SK-N-SH (cell line): Measurements from ENCODE around the gene OR10G8. TPM values are rescaled to one million over a fixed set of nuclear protein-coding genes. Genes with fewer than 3 reads are reported as not detected.
A peak's percentile ranks its signal among the peaks of the same experiment; 100 is the strongest.

Experiments used
- CTCF ChIA-PET: fragments of 300-600, 350-600 bp; formaldehyde crosslinking; extraction: SDS; loops from one replicate; lab custom pipeline; 2021; lab: Yijun Ruan, JAX
- POLR2A ChIA-PET: fragments of 350-600 bp; sonication (Branson Sonifier 250); formaldehyde crosslinking; extraction: SDS; loops from one replicate; lab custom pipeline; 2020; ENCODE audit warnings: antibody characterized with exemption, inconsistent platforms; lab: Yijun Ruan, JAX
- DNase-seq: peaks from one replicate; pipeline ENCODE4 v3.0.0; 2012
- H2AFZ ChIP-seq: fragments of 200-600 bp; sonication (generic); 2 replicates; pipeline ENCODE4 v1.8.1; 2016; ENCODE audit warnings: antibody characterized with exemption, mild to moderate bottlenecking, low read depth
- H3F3A ChIP-seq: fragments of 200-600 bp; sonication (generic); replicated peaks from 2 replicates; pipeline ENCODE3; 2016; ENCODE audit warnings: antibody characterized with exemption, mild to moderate bottlenecking; ENCODE audit not compliant: insufficient read depth
- H3K27ac ChIP-seq, 2 experiments: fragments of 200-500 bp in 1 of 2; fragments of 200-600 bp in 1 of 2; sonication (Bioruptor generic) in 1 of 2; sonication (generic), shearing (Covaris generic) in 1 of 2; 2 replicates each; pipeline versions ENCODE4 v1.5.1 to v1.6.1; 2014 to 2016; ENCODE audit warnings: low read depth in 2 of 2, inconsistent platforms in 1 of 2, low read length in 1 of 2, mild to moderate bottlenecking in 1 of 2, mixed read lengths in 1 of 2
- H3K27me3 ChIP-seq: fragments of 200-600 bp; sonication (generic), shearing (Covaris generic); 2 replicates; pipeline ENCODE4 v1.6.1; 2016; ENCODE audit warnings: mixed run types; ENCODE audit not compliant: insufficient read depth
- H3K36me3 ChIP-seq, 2 experiments: fragments of 200-500 bp in 1 of 2; fragments of 200-600 bp in 1 of 2; sonication (Bioruptor generic) in 1 of 2; sonication (generic) in 1 of 2; replicated peaks in 1 of 2; 2 replicates each; pipeline versions ENCODE3 to v1.5.1; 2014 to 2016; ENCODE audit warnings: low read length in 1 of 2, mild to moderate bottlenecking in 1 of 2; ENCODE audit not compliant: insufficient read depth in 2 of 2, control insufficient read depth in 1 of 2
- H3K4me1 ChIP-seq, 2 experiments: fragments of 200-500 bp in 1 of 2; fragments of 200-600 bp in 1 of 2; sonication (Bioruptor generic) in 1 of 2; sonication (generic), shearing (Covaris generic) in 1 of 2; 2 replicates each; pipeline versions ENCODE4 v1.5.1 to v1.6.1; 2014 to 2016; ENCODE audit warnings: low read depth in 1 of 2, low read length in 1 of 2, mixed run types in 1 of 2; ENCODE audit not compliant: insufficient read depth in 2 of 2, control insufficient read depth in 1 of 2
- H3K4me2 ChIP-seq: fragments of 200-600 bp; sonication (generic), shearing (Covaris generic); 2 replicates; pipeline ENCODE4 v1.6.1; 2017; ENCODE audit warnings: mixed run types
- H3K4me3 ChIP-seq, 2 experiments: fragments of 200-500 bp in 1 of 2; fragments of 200-600 bp in 1 of 2; sonication (Bioruptor generic) in 1 of 2; sonication (generic), shearing (Covaris generic) in 1 of 2; 2 replicates each; pipeline versions ENCODE4 v1.5.1 to v1.8.1; 2014 to 2016; ENCODE audit warnings: low read depth in 2 of 2, inconsistent platforms in 1 of 2, low read length in 1 of 2, mild to moderate bottlenecking in 1 of 2, mixed read lengths in 1 of 2, moderate library complexity in 1 of 2
- H3K79me2 ChIP-seq: fragments of 200-600 bp; sonication (generic); 2 replicates; pipeline ENCODE4 v1.8.1; 2017; ENCODE audit warnings: mild to moderate bottlenecking; ENCODE audit not compliant: insufficient read depth
- H3K9ac ChIP-seq: fragments of 200-600 bp; sonication (generic); 2 replicates; pipeline ENCODE4 v1.6.1; 2017; ENCODE audit warnings: mixed run types
- H3K9me2 ChIP-seq: fragments of 200-600 bp; sonication (generic); 2 replicates; pipeline ENCODE4 v1.6.1; 2017; ENCODE audit warnings: mixed run types
- H3K9me3 ChIP-seq: fragments of 200-600 bp; sonication (generic); 2 replicates; pipeline ENCODE4 v1.6.1; 2017; ENCODE audit warnings: mixed run types, mild to moderate bottlenecking, moderate library complexity
- H4K20me1 ChIP-seq: fragments of 200-600 bp; sonication (generic); 2 replicates; pipeline ENCODE4 v1.6.1; 2017; ENCODE audit warnings: mild to moderate bottlenecking, mixed run types; ENCODE audit not compliant: insufficient read depth
- CHD2 ChIP-seq: fragments of 150-350 bp; IDR thresholded peaks from 2 replicates; pipeline ENCODE4 v1.6.1; 2018; ENCODE audit warnings: low read length; ENCODE audit not compliant: partially characterized antibody
- ELF1 ChIP-seq: IDR thresholded peaks from 2 replicates; pipeline ENCODE4 v1.4.0; 2012
- EP300 ChIP-seq, 2 experiments: IDR thresholded peaks; 2 replicates each; pipeline versions ENCODE4 v1.4.0 to v1.6.1; 2012; ENCODE audit warnings: borderline replicate concordance in 1 of 2, low read depth in 1 of 2, low read length in 1 of 2
- GATA2 ChIP-seq: sonication (generic); formaldehyde crosslinking; IDR thresholded peaks from 2 replicates; pipeline ENCODE4 v1.5.0; 2020; ENCODE audit warnings: mild to moderate bottlenecking, missing genetic modification reagents
- JUND ChIP-seq: IDR thresholded peaks from 2 replicates; pipeline ENCODE4 v1.4.0; 2012
- MEF2A ChIP-seq: IDR thresholded peaks from 2 replicates; pipeline ENCODE4 v1.4.0; 2012; ENCODE audit warnings: low read depth, borderline replicate concordance
- MXI1 ChIP-seq: IDR thresholded peaks from 2 replicates; pipeline ENCODE4 v1.6.1; 2012; ENCODE audit warnings: mild to moderate bottlenecking, low read depth, low read length, improper control_type of control experiment
- NRF1 ChIP-seq: IDR thresholded peaks from 2 replicates; pipeline ENCODE4 v1.6.1; 2012; ENCODE audit warnings: low read depth, mild to moderate bottlenecking, low read length
- POLR2AphosphoS5 ChIP-seq: IDR thresholded peaks from 2 replicates; pipeline ENCODE4 v1.6.1; 2012; ENCODE audit warnings: low read depth, low read length
- RAD21 ChIP-seq: IDR thresholded peaks from 2 replicates; pipeline ENCODE4 v1.6.1; 2012; ENCODE audit warnings: mild to moderate bottlenecking, low read length
- RXRA ChIP-seq: IDR thresholded peaks from 2 replicates; pipeline ENCODE4 v1.4.0; 2012; ENCODE audit warnings: low read depth, mild to moderate bottlenecking, borderline replicate concordance
- SIN3A ChIP-seq: IDR thresholded peaks from 2 replicates; pipeline ENCODE4 v1.6.1; 2012; ENCODE audit warnings: low read depth, mild to moderate bottlenecking, low read length, moderate library complexity, borderline replicate concordance
- SMC3 ChIP-seq: IDR thresholded peaks from 2 replicates; pipeline ENCODE4 v1.6.1; 2012; ENCODE audit warnings: low read depth, low read length, improper control_type of control experiment
- TAF1 ChIP-seq: IDR thresholded peaks from 2 replicates; pipeline ENCODE4 v1.6.1; 2012; ENCODE audit warnings: low read depth, mild to moderate bottlenecking, low read length, moderate library complexity, borderline replicate concordance
- WGBS: methylation state at CpG from one replicate; pipeline ENCODE4 v1.1.6; 2017; ENCODE audit warnings: low lambda C conversion rate; 5-methylcytosine and 5-hydroxymethylcytosine counted together
- polyA plus RNA-seq, 3 experiments: library from polyadenylated mRNA; depleted of rRNA; stranded (reverse); fragments of >200 nt; gene quantifications; 2 replicates each; pipeline ENCODE4 v1.2.3, GENCODE V29; 2012
- TF ChIP-seq, protein P1 (sequence below): fragments of 150-350 bp; IDR thresholded peaks from 2 replicates; pipeline ENCODE4 v1.6.1; 2016; ENCODE audit warnings: mild to moderate bottlenecking, low read depth, low read length
- TF ChIP-seq, protein P2 (sequence below): IDR thresholded peaks from 2 replicates; pipeline ENCODE4 v1.4.0; 2012; ENCODE audit warnings: low read depth
- TF ChIP-seq, protein P3 (sequence below): fragments of 200-600 bp; sonication (generic); IDR thresholded peaks from 2 replicates; pipeline ENCODE4 v1.6.1; 2017; ENCODE audit warnings: antibody characterized with exemption, mild to moderate bottlenecking, moderate library complexity
- TF ChIP-seq, protein P4 (sequence below): IDR thresholded peaks from 2 replicates; pipeline ENCODE4 v1.4.0; 2012; ENCODE audit warnings: low read depth, borderline replicate concordance

The OR10G8 gene
- polyA plus RNA-seq, 1 of the 3 experiments (the other 2 are of a cell fraction) = not detected

DNA sequence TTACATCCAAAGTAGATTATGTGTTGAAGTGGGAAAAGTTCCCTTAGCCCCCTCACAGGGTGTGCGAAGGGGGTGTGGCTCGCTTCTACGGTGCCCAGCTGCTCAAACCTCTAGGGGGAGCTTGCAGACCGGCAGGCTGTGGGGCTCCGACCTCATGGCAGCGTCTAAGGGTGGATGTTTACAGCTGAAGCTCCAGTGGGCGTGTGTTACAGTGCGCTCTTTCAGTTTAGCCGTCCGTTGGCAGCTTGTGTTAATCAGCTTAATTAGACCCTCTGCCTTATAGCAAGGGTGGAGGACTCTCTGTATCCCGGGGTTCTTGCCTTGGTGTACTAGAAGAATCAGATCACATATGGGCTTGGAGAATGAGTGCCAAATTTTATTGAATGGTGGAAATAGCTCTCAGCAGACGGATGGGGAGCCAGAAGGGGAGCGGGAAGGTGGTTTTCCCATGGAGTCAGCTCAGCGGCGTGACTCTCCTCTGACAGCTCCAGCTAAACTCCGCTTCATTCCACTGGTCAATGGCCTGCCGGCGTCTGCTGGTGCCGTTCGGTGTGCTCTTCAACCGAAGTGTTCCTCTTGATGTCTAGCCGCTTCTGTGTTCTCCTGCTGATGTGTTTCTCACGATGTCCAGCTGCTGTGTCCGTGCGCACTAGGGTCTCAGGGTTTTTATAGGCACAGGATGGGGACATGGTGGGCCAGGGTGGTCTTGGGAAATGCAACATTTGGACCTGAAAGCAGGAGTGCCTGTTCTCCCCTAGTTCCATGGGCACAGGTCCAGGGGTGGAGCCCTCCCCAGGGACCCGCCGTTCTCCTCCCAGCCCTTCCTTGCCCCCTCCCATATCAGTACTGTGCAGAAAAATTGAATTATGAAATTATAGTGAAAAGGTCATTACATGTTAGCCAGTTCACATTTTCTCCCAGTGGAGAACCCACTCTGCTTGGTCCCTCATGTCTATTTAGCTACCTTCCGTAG lies 43.1 kb downstream of the OR10G8 start:
- DNase-seq = peak; percentile 50
- H3K4me2 ChIP-seq = peak overlapping the region; percentile 30; the same call in 1 of the 2 replicates
- peaks cover 9% of the 10 kb centered on the region; the same call in 1 of the 2 replicates for H3K27me3 ChIP-seq
- no peaks in the 10 kb centered on the region for H3K9me3 ChIP-seq
- TF ChIP-seq SMC3 = peak; percentile 36; the same call in 1 of the 2 replicates
- TF ChIP-seq MXI1 = no peak
- TF ChIP-seq, protein P1, sequence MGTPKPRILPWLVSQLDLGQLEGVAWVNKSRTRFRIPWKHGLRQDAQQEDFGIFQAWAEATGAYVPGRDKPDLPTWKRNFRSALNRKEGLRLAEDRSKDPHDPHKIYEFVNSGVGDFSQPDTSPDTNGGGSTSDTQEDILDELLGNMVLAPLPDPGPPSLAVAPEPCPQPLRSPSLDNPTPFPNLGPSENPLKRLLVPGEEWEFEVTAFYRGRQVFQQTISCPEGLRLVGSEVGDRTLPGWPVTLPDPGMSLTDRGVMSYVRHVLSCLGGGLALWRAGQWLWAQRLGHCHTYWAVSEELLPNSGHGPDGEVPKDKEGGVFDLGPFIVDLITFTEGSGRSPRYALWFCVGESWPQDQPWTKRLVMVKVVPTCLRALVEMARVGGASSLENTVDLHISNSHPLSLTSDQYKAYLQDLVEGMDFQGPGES = no peak
- TF ChIP-seq, protein P2, sequence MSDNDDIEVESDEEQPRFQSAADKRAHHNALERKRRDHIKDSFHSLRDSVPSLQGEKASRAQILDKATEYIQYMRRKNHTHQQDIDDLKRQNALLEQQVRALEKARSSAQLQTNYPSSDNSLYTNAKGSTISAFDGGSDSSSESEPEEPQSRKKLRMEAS = peak; percentile 71
- TF ChIP-seq POLR2AphosphoS5 = no peak
- TF ChIP-seq, protein P3, sequence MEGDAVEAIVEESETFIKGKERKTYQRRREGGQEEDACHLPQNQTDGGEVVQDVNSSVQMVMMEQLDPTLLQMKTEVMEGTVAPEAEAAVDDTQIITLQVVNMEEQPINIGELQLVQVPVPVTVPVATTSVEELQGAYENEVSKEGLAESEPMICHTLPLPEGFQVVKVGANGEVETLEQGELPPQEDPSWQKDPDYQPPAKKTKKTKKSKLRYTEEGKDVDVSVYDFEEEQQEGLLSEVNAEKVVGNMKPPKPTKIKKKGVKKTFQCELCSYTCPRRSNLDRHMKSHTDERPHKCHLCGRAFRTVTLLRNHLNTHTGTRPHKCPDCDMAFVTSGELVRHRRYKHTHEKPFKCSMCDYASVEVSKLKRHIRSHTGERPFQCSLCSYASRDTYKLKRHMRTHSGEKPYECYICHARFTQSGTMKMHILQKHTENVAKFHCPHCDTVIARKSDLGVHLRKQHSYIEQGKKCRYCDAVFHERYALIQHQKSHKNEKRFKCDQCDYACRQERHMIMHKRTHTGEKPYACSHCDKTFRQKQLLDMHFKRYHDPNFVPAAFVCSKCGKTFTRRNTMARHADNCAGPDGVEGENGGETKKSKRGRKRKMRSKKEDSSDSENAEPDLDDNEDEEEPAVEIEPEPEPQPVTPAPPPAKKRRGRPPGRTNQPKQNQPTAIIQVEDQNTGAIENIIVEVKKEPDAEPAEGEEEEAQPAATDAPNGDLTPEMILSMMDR = peak; percentile 67
- TF ChIP-seq SIN3A = 0 out of 2 replicates have a peak, but pooled peaks have one; percentile 15
- peak; percentile 71 for TF ChIP-seq RAD21
- TF ChIP-seq RXRA = no peak
- H3K79me2 ChIP-seq = no peaks in the 10 kb centered on the region
- no peak overlapping the region for H3K27ac ChIP-seq
- H3K9ac ChIP-seq = no peak overlapping the region
- no peaks in the 10 kb centered on the region for H3K36me3 ChIP-seq
- no peaks in the 10 kb centered on the region for H3K9me2 ChIP-seq
- H3K4me3 ChIP-seq = peak overlapping the region in 1 of 2 experiments; percentile 27; a peak in 2 of 4 replicates
- 0 out of 2 replicates have a peak overlapping the region, but pooled peaks have one; percentile 12 for H2AFZ ChIP-seq
- ChIA-PET POLR2A (no interaction called here), CTCF (interaction anchor here (0.7 to 9.5 kb wide), 17 partner anchors 10 to 517 kb away, joined by 3 to 247 read pairs (median 4); partner anchors contain the start of genes OR8G1 and VWA5A)
- no peaks in the 10 kb centered on the region; a peak in 1 of 4 replicates for H3K4me1 ChIP-seq
- H4K20me1 ChIP-seq = no peaks in the 10 kb centered on the region
- H3F3A ChIP-seq = no peaks in the 10 kb centered on the region
- WGBS = 15% methylated on average over 23 of the region's 28 CpGs

DNA sequence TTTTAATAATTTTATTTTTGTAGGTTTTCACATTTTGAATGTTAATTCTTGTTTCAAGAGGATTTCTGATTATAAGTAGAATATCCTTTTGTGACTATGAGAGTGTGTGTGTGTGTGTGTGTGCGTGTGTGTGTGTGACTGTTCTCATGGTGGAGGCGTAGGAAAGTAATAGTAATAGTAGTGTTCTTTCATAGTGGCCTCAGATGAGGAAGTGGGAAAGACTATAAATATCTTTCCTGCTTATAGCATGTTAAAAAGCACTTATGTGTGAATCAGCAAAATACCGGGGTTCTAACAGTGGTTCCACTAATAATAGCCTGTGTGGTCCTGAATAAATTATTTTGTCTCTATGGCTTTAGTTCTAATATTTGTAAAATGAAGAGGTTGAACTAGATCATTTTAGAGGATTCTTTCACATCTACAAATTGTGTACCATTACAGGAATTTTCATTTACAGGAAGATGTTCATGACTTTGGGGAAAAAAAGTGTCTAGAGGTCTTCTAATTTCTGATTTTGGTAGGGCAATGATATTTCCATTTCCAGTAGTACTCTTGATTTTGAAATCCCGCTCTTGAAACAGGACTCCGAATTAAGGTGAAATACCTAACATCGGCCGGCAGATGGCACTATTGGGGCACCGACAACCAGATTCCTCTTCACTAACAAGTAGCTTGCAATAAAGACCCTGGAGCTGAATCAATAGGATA lies 44.5 kb downstream of the OR10G8 start:
- Histone ChIP-seq H3K79me2 (no peaks in the 10 kb centered on the region), H3K36me3 (no peaks in the 10 kb centered on the region), H3K4me2 (no peak overlapping the region), H3K27ac (no peak overlapping the region), H2AFZ (no peak overlapping the region), H3K9me2 (no peaks in the 10 kb centered on the region), H3K4me3 (no peak overlapping the region; a peak in 1 of 4 replicates), H3K4me1 (peaks cover 0 to 2% of the 10 kb centered on the region in 2 experiments; a peak in 2 of 4 replicates), H3K9ac (no peak overlapping the region), H3F3A (no peaks in the 10 kb centered on the region), H4K20me1 (no peaks in the 10 kb centered on the region), H3K27me3 (peaks cover 12% of the 10 kb centered on the region; the same call in 1 of the 2 replicates), H3K9me3 (no peaks in the 10 kb centered on the region)
- ChIA-PET CTCF (interaction anchor here (0.6 to 9.5 kb wide), 51 partner anchors 7 to 800 kb away, joined by 3 to 247 read pairs (median 3); partner anchors contain the start of genes OR8G1 and VWA5A), POLR2A (no interaction called here)
- DNase-seq = peak; percentile 68
- 2% methylated on average over 8 of the region's 8 CpGs for WGBS
- TF ChIP-seq CHD2 (no peak), TAF1 (no peak), ELF1 (no peak), EP300 (IDR thresholded peaks at IDR 0.05; ENCODE audit: borderline replicate concordance in 1 of 2, low read depth in 1 of 2, low read length in 1 of 2) (no peak), MEF2A (no peak), NRF1 (no peak), SMC3 (peak; percentile 60), JUND (no peak), RAD21 (peak; percentile 86), GATA2 (CRISPR knock-in tag) (no peak)
- TF ChIP-seq, protein P4, sequence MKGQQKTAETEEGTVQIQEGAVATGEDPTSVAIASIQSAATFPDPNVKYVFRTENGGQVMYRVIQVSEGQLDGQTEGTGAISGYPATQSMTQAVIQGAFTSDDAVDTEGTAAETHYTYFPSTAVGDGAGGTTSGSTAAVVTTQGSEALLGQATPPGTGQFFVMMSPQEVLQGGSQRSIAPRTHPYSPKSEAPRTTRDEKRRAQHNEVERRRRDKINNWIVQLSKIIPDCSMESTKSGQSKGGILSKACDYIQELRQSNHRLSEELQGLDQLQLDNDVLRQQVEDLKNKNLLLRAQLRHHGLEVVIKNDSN = no peak
- TF ChIP-seq, protein P3 = peak; percentile 86
